NCI-H2227 treated with DMSO at 0.1 percent for 48 hours (cell line): ENCODE measurements around the gene RPP21.

Experiments
- DNase-seq: peaks from one replicate; lab custom pipeline; 2025; lab: John Stamatoyannopoulos, UW

Gene RPP21

GRCh38 chr6:30380464-30380863 is 35.5 kb downstream of the RPP21 start:
- DNase-seq: no peak

GRCh38 chr6:30386166-30386565 is 41.2 kb downstream of the RPP21 start:
- DNase-seq: no peak

GRCh38 chr6:30391240-30391639 is 46.3 kb downstream of the RPP21 start:
- DNase-seq: no peak

GRCh38 chr6:30394139-30394538 is 49.2 kb downstream of the RPP21 start:
- no peak for DNase-seq
